ENCODE results near the gene ROS1.
A peak's percentile ranks its signal among the peaks of the same experiment; 100 is the strongest.

Gene ROS1

GRCh38 chr6:117440706-117441525, 15.2 kb upstream of the ROS1 start:
- peak; percentile 97 for DNase-seq (ENCODE audit: low read depth)

GRCh38 chr6:117432273-117432672, 6.5 kb upstream of the ROS1 start:
- no peak for DNase-seq (ENCODE audit: low read depth)

- no peak for DNase-seq (ENCODE audit: low read depth)
Observed at GRCh38 chr6:117423754-117424153, 2.0 kb downstream of the ROS1 start.

GRCh38 chr6:117418320-117418719, 7.4 kb downstream of the ROS1 start:
- DNase-seq (ENCODE audit: low read depth), result no peak

GRCh38 chr6:117417851-117418250, 7.9 kb downstream of the ROS1 start:
- no peak for DNase-seq (ENCODE audit: low read depth)

- DNase-seq (ENCODE audit: low read depth), result no peak
Observed at GRCh38 chr6:117414770-117415169, 11.0 kb downstream of the ROS1 start.

GRCh38 chr6:117411474-117411873, 14.3 kb downstream of the ROS1 start:
- no peak for DNase-seq (ENCODE audit: low read depth)

- DNase-seq (ENCODE audit: low read depth), result no peak
Observed at GRCh38 chr6:117409863-117410262, 15.9 kb downstream of the ROS1 start.

GRCh38 chr6:117409420-117409819, 16.3 kb downstream of the ROS1 start:
- DNase-seq (ENCODE audit: low read depth), result no peak

- peak; percentile 4 for DNase-seq (ENCODE audit: low read depth)
Observed at GRCh38 chr6:117404548-117404947, 21.2 kb downstream of the ROS1 start.

GRCh38 chr6:117401799-117402198, 23.9 kb downstream of the ROS1 start:
- no peak for DNase-seq (ENCODE audit: low read depth)

- peak; percentile 37 for DNase-seq (ENCODE audit: low read depth)
Observed at GRCh38 chr6:117399924-117400323, 25.8 kb downstream of the ROS1 start.

GRCh38 chr6:117399126-117399525, 26.6 kb downstream of the ROS1 start:
- DNase-seq (ENCODE audit: low read depth), result no peak

GRCh38 chr6:117397536-117398227, 28.1 kb downstream of the ROS1 start:
- DNase-seq (ENCODE audit: low read depth), result no peak

GRCh38 chr6:117396228-117396627, 29.5 kb downstream of the ROS1 start:
- DNase-seq (ENCODE audit: low read depth), result no peak

GRCh38 chr6:117395164-117395563, 30.6 kb downstream of the ROS1 start:
- no peak for DNase-seq (ENCODE audit: low read depth)

GRCh38 chr6:117393045-117393444, 32.7 kb downstream of the ROS1 start:
- peak; percentile 3 for DNase-seq (ENCODE audit: low read depth)

GRCh38 chr6:117391874-117392583, 33.7 kb downstream of the ROS1 start:
- no peak for DNase-seq (ENCODE audit: low read depth)

GRCh38 chr6:117389227-117390057, 36.3 kb downstream of the ROS1 start:
- DNase-seq (ENCODE audit: low read depth), result peak; percentile 6

GRCh38 chr6:117387454-117387974, 38.2 kb downstream of the ROS1 start:
- no peak for DNase-seq (ENCODE audit: low read depth)

GRCh38 chr6:117384659-117385058, 41.1 kb downstream of the ROS1 start:
- no peak for DNase-seq (ENCODE audit: low read depth)

- DNase-seq (ENCODE audit: low read depth), result no peak
Observed at GRCh38 chr6:117381749-117382148, 44.0 kb downstream of the ROS1 start.
